ENCODE measurements around the gene ADGRF1. TPM values are rescaled to one million over a fixed set of nuclear protein-coding genes. Genes with fewer than 3 reads are reported as not detected.
"Not testable (repeated sequence)": the region's sequence is repeated elsewhere in the genome, so short reads cannot be mapped to it uniquely, and the experiment has no call there.

Gene ADGRF1
- not detected for total RNA-seq

GRCh38 chr6:47042275-47042791 is at the start of gene ADGRF1:
Gene ADGRF1 (minus strand): TSS chr6:47042332. CDS start chr6:47029061, 13,271 bp downstream.
- DNase-seq = no peak

- DNase-seq = no peak
Measured at GRCh38 chr6:47090881-47091280, 48.7 kb upstream of the ADGRF1 start.

- not testable (repeated sequence) for DNase-seq
Measured at GRCh38 chr6:47089473-47089872, 47.3 kb upstream of the ADGRF1 start.

GRCh38 chr6:47086051-47086770 is 44.1 kb upstream of the ADGRF1 start:
- no peak for DNase-seq

- DNase-seq = no peak
Measured at GRCh38 chr6:47084610-47085009, 42.5 kb upstream of the ADGRF1 start.

GRCh38 chr6:47083586-47084047 is 41.5 kb upstream of the ADGRF1 start:
- no peak for DNase-seq

GRCh38 chr6:47080083-47080596 is 38.0 kb upstream of the ADGRF1 start:
- no peak for DNase-seq

- DNase-seq = no peak
Measured at GRCh38 chr6:47079638-47080037, 37.5 kb upstream of the ADGRF1 start.

- DNase-seq = no peak
Measured at GRCh38 chr6:47078991-47079390, 36.9 kb upstream of the ADGRF1 start.

GRCh38 chr6:47076422-47077344 is 34.6 kb upstream of the ADGRF1 start:
- DNase-seq = no peak

- DNase-seq = no peak
Measured at GRCh38 chr6:47075741-47076421, 33.7 kb upstream of the ADGRF1 start.

- no peak for DNase-seq
Measured at GRCh38 chr6:47075168-47075567, 33.0 kb upstream of the ADGRF1 start.

- DNase-seq = no peak
Measured at GRCh38 chr6:47073125-47074110, 31.3 kb upstream of the ADGRF1 start.

- DNase-seq = no peak
Measured at GRCh38 chr6:47072667-47073066, 30.5 kb upstream of the ADGRF1 start.

GRCh38 chr6:47071681-47072080 is 29.5 kb upstream of the ADGRF1 start:
- no peak for DNase-seq

GRCh38 chr6:47070461-47070860 is 28.3 kb upstream of the ADGRF1 start:
- no peak for DNase-seq

- no peak for DNase-seq
Measured at GRCh38 chr6:47069156-47069555, 27.0 kb upstream of the ADGRF1 start.

GRCh38 chr6:47066418-47066817 is 24.3 kb upstream of the ADGRF1 start:
- DNase-seq = no peak

GRCh38 chr6:47064274-47064673 is 22.1 kb upstream of the ADGRF1 start:
- no peak for DNase-seq

GRCh38 chr6:47062346-47062745 is 20.2 kb upstream of the ADGRF1 start:
- no peak for DNase-seq

Data from occipital lobe (tissue), 2 donors.